Lower lobe of right lung (tissue), 2 donors: Measurements from ENCODE around the gene CLDN3. TPM values are rescaled to one million over a fixed set of nuclear protein-coding genes. Genes with fewer than 3 reads are reported as not detected.
A peak's percentile ranks its signal among the peaks of the same experiment; 100 is the strongest.

Source experiments
- ATAC-seq, 2 donors: fragments of 200-7000 bp; cut with Tn5 transposase; one replicate each; pipeline ENCODE4 v1.9.1; 2020 to 2022; ENCODE audit warnings: mild to moderate bottlenecking in 2 of 2, moderate library complexity in 2 of 2
- DNase-seq: peaks from one replicate; pipeline ENCODE4 v3.0.0-alpha.2; 2020
- H3K27ac ChIP-seq: fragments of 200-600 bp; one replicate; pipeline ENCODE4 v1.8.0; 2022
- H3K27me3 ChIP-seq: fragments of 200-600 bp; one replicate; pipeline ENCODE4 v1.8.0; 2022; ENCODE audit warnings: low read depth
- H3K36me3 ChIP-seq: fragments of 200-600 bp; one replicate; pipeline ENCODE4 v1.8.0; 2022; ENCODE audit warnings: mild to moderate bottlenecking
- H3K4me1 ChIP-seq: fragments of 200-600 bp; one replicate; pipeline ENCODE4 v1.8.0; 2022
- H3K4me3 ChIP-seq: fragments of 200-600 bp; one replicate; pipeline ENCODE4 v1.8.0; 2022; ENCODE audit warnings: mild to moderate bottlenecking
- H3K9me3 ChIP-seq: fragments of 200-600 bp; one replicate; pipeline ENCODE4 v1.8.0; 2022
- CTCF ChIP-seq: fragments of 200-600 bp; IDR thresholded peaks from one replicate; pipeline ENCODE4 v1.8.0; 2022; ENCODE audit warnings: antibody characterized with exemption, mild to moderate bottlenecking
- intact Hi-C: fragments of 100-400 bp; cut with DNase I; formaldehyde crosslinking; loops from one replicate; pipeline ENCODE4 v1.11.0; 2022
- long read RNA-seq: library from polyadenylated mRNA; unstranded; transcript quantifications from one replicate; pipeline ENCODE4 v2.0.0, GENCODE V29; 2021
- total RNA-seq: library from RNA; stranded (reverse); fragmentation: NEBNext Ultra II Directional; extraction: Animal tissue kit (Norgen Biotek cat#: 25700); gene quantifications from one replicate; pipeline ENCODE4 v1.2.1, GENCODE V29; 2021
- donor health status: DM: no; HTN: yes; CAD: no; lungs with severe emphysema.

Gene CLDN3
- 12.8 TPM for total RNA-seq
- long read RNA-seq, transcript CLDN3-201 (1 exons, 1,274 nt), result major isoform, 25 of 25 reads
- long read RNA-seq, partial matches to known transcripts, result 0 of 25 reads
- long read RNA-seq, other reads (novel, unspliced or antisense), result 0 of 25 reads

DNA sequence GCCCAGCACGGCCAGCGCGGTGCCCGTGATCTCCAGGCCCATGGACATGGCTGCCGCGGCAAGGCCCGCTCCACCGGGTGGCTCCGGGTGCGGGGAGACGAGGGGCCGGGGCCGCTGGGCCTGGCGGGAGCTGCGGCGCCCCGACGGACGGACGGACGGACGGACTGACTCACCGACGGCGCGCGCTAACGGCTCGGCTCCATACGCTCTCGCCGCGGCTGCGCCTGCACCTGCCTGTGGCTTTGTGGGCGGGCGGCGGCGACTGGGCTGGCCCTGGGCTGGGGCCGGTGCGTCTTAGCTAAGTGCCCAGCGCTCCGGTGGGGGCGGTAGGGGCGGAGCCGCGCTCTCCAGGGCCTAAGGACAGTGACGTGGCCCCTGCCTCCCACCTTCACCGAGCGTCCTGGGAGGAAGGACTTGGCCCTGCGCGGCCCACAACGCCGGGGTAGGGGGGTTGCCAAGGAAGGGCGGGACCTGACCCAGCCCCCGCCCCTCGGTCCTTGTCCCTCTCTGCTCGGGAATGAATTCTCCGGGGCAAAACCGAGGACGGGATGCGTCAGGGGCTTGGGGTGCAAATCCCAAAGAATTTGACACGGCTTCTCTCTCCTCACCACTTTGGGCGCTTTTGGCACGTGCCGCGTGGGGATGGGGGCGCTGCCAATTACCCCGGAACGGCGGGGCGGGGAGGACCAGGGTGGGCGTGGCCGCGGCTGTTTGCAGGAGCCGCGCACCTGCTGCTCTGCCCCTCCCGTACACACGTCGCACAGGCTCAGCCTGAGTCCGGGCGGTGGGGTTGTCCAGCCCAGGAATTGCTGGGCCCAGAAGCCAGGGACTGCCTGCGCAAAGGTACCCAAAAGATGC lies at the start of gene CLDN3:
TSS of gene CLDN3 (minus strand) at position 269 of the 858 bp plus-strand sequence. CDS start at position 48, 221 bp downstream.
- ATAC-seq (peak; percentile 97), DNase-seq (peak; percentile 93)

DNA sequence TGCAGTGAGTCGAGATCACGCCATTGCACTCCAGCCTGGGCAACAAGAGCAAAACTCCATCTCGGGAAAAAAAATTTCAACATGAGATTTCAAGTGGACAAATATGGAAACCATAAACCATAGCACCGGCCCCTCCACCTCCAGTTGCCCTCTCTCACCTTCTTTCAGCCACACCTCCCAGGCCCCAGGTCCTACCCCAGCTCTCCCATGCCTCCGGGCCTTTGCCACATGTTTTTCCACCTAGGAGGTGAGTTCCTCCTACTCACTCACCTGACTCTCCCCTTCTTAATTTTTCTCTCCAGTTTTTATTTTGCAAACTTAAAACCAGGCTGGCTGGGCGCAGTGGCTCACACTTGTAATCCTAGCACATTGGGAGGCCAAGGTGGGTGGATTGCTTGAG lies 47.1 kb upstream of the CLDN3 start:
- Histone ChIP-seq H3K4me3 (no peak overlapping the region), H3K27me3 (no peaks in the 10 kb centered on the region), H3K36me3 (no peaks in the 10 kb centered on the region), H3K9me3 (no peaks in the 10 kb centered on the region), H3K4me1 (no peaks in the 10 kb centered on the region), H3K27ac (no peak overlapping the region)
- DNase-seq (peak; percentile 7), ATAC-seq (no peak)
- intact Hi-C loops, result no loop called here
- no peak for TF ChIP-seq CTCF

More for the DNA sequence above, at the start of gene CLDN3:
- Histone ChIP-seq H3K4me3 (peak within 1 kb of the TSS; percentile 52), H3K9me3 (no peaks in the 10 kb centered on the region), H3K27me3 (peaks cover 41% of the 10 kb centered on the region), H3K27ac (peak within 1 kb of the TSS; percentile 81), H3K4me1 (peaks cover 13% of the 10 kb centered on the region), H3K36me3 (no peaks in the 10 kb centered on the region)
- TF ChIP-seq CTCF, result no peak
- intact Hi-C loops, result no loop called here

- Histone ChIP-seq H3K4me3 (no peak overlapping the region), H3K27ac (no peak overlapping the region), H3K4me1 (no peaks in the 10 kb centered on the region), H3K36me3 (no peaks in the 10 kb centered on the region), H3K9me3 (no peaks in the 10 kb centered on the region), H3K27me3 (no peaks in the 10 kb centered on the region)
- no peak for TF ChIP-seq CTCF
- intact Hi-C loops, result no loop called here
- peak; percentile 20 for DNase-seq
- no peak for ATAC-seq
These were observed 45.4 kb upstream of the CLDN3 start for GRCh38 chr7:73815436-73815835.

GRCh38 chr7:73812996-73813395 lies 42.9 kb upstream of the CLDN3 start:
- ATAC-seq, result no peak
- intact Hi-C loops, result no loop called here

GRCh38 chr7:73811760-73812168 lies 41.7 kb upstream of the CLDN3 start:
- Histone ChIP-seq H3K9me3 (no peaks in the 10 kb centered on the region), H3K36me3 (no peaks in the 10 kb centered on the region), H3K4me3 (no peak overlapping the region), H3K27me3 (no peaks in the 10 kb centered on the region), H3K4me1 (no peaks in the 10 kb centered on the region), H3K27ac (no peak overlapping the region)
- ATAC-seq (peak; percentile 95 to 97), DNase-seq (peak; percentile 83)
- TF ChIP-seq CTCF, result peak; percentile 88
- intact Hi-C loops, result no loop called here

More at GRCh38 chr7:73812996-73813395, 42.9 kb upstream of the CLDN3 start:
- Histone ChIP-seq H3K4me3 (no peak overlapping the region), H3K27ac (no peak overlapping the region), H3K4me1 (no peaks in the 10 kb centered on the region), H3K36me3 (no peaks in the 10 kb centered on the region), H3K9me3 (no peaks in the 10 kb centered on the region), H3K27me3 (no peaks in the 10 kb centered on the region)
- TF ChIP-seq CTCF, result no peak
- DNase-seq, result no peak
